Thoracic aorta (tissue), 2 donors: Measurements from ENCODE around the gene MIS18A. TPM values are rescaled to one million over a fixed set of nuclear protein-coding genes. Genes with fewer than 3 reads are reported as not detected.

Experiments
- ATAC-seq: fragments of 150-250 bp; one replicate; pipeline ENCODE4 v1.8.0; 2017; ENCODE audit warnings: low read depth; ENCODE audit not compliant: insufficient number of reproducible peaks, low FRiP score
- DNase-seq: peaks from one replicate; pipeline ENCODE4 v3.0.0-alpha.2; 2020; ENCODE audit warnings: low spot score
- H3K27ac ChIP-seq, 2 donors: fragments of 200-600 bp; sonication (generic); 1 replicate in 1 of 2; 2 replicates in 1 of 2; pipeline ENCODE4 v1.5.1; 2016; ENCODE audit warnings: mild to moderate bottlenecking in 2 of 2, moderate library complexity in 2 of 2
- H3K27me3 ChIP-seq: fragments of 200-600 bp; sonication (generic); replicated peaks from 2 replicates; pipeline ENCODE4 v1.6.0; 2016; ENCODE audit warnings: mild to moderate bottlenecking; ENCODE audit not compliant: insufficient read depth
- H3K36me3 ChIP-seq: fragments of 200-600 bp; sonication (generic); one replicate; pipeline ENCODE4 v1.5.1; 2016
- H3K4me1 ChIP-seq, 2 donors: fragments of 200-600 bp; sonication (generic); 1 replicate in 1 of 2; 2 replicates in 1 of 2; pipeline versions ENCODE4 v1.5.1 to v1.6.0; 2016; ENCODE audit warnings: low read depth in 2 of 2, mild to moderate bottlenecking in 1 of 2; ENCODE audit not compliant: control insufficient read depth in 1 of 2
- H3K4me3 ChIP-seq: fragments of 200-600 bp; sonication (generic); 2 replicates; pipeline ENCODE4 v1.5.1; 2016; ENCODE audit warnings: mild to moderate bottlenecking
- H3K9me3 ChIP-seq: fragments of 200-600 bp; sonication (generic); 2 replicates; pipeline ENCODE4 v1.5.1; 2016
- CTCF ChIP-seq: fragments of 200-600 bp; sonication (generic); IDR thresholded peaks from one replicate; pipeline ENCODE4 v1.5.1; 2019; ENCODE audit warnings: antibody characterized with exemption
- total RNA-seq, 2 donors: library from RNA; depleted of rRNA; stranded (reverse); fragments of >200 nt; gene quantifications; one replicate each; pipeline versions ENCODE4 v1.1.0 to v1.2.3, GENCODE V29; 2016

Gene MIS18A
- total RNA-seq, 2 donors from 2014 or later = 3.7 to 4.6 TPM

- H3K9me3 ChIP-seq = no peaks in the 10 kb centered on the region
- TF ChIP-seq CTCF = no peak
- peaks cover 73% of the 10 kb centered on the region for H3K36me3 ChIP-seq
- DNase-seq = no peak
- H3K4me3 ChIP-seq = no peak overlapping the region
- H3K27me3 ChIP-seq = no peaks in the 10 kb centered on the region
- no peak overlapping the region for H3K27ac ChIP-seq
- ATAC-seq = no peak
- H3K4me1 ChIP-seq = no peaks in the 10 kb centered on the region
Measured at GRCh38 chr21:32316361-32317215, 37.7 kb upstream of the MIS18A start.

- H3K4me3 ChIP-seq = no peak overlapping the region
- H3K27me3 ChIP-seq = no peaks in the 10 kb centered on the region
- ATAC-seq = no peak
- H3K9me3 ChIP-seq = no peaks in the 10 kb centered on the region
- DNase-seq = no peak
- H3K36me3 ChIP-seq = peaks cover 67% of the 10 kb centered on the region
- no peak overlapping the region for H3K27ac ChIP-seq
- H3K4me1 ChIP-seq = no peaks in the 10 kb centered on the region
- TF ChIP-seq CTCF = no peak
Measured at GRCh38 chr21:32315511-32316281, 36.8 kb upstream of the MIS18A start.

GRCh38 chr21:32314806-32315205 is 36.0 kb upstream of the MIS18A start:
- peaks cover 58% of the 10 kb centered on the region for H3K36me3 ChIP-seq
- no peak overlapping the region for H3K4me3 ChIP-seq
- no peaks in the 10 kb centered on the region for H3K9me3 ChIP-seq
- H3K27ac ChIP-seq = no peak overlapping the region
- H3K27me3 ChIP-seq = no peaks in the 10 kb centered on the region
- TF ChIP-seq CTCF = no peak
- H3K4me1 ChIP-seq = no peaks in the 10 kb centered on the region
- DNase-seq = no peak
- ATAC-seq = no peak

GRCh38 chr21:32312976-32313375 is 34.1 kb upstream of the MIS18A start:
- TF ChIP-seq CTCF = no peak
- no peak for DNase-seq
- Histone ChIP-seq H3K36me3 (peaks cover 44% of the 10 kb centered on the region), H3K9me3 (no peaks in the 10 kb centered on the region), H3K4me1 (no peaks in the 10 kb centered on the region), H3K27me3 (no peaks in the 10 kb centered on the region), H3K4me3 (no peak overlapping the region), H3K27ac (no peak overlapping the region)
- ATAC-seq = no peak

GRCh38 chr21:32312326-32312725 is 33.5 kb upstream of the MIS18A start:
- Histone ChIP-seq H3K4me3 (no peak overlapping the region), H3K27ac (no peak overlapping the region), H3K4me1 (no peaks in the 10 kb centered on the region), H3K36me3 (peaks cover 39% of the 10 kb centered on the region), H3K27me3 (no peaks in the 10 kb centered on the region), H3K9me3 (no peaks in the 10 kb centered on the region)
- no peak for TF ChIP-seq CTCF
- ATAC-seq (no peak), DNase-seq (no peak)
